ENCODE measurements around the gene KANTR.

Gene KANTR

GRCh38 chrX:53128097-53128749 lies 34.3 kb downstream of the KANTR start:
- Histone ChIP-seq H3K4me3 (ENCODE audit: low read depth, low read length) (no peak overlapping the region), H3K36me3 (no peaks in the 10 kb centered on the region), H3K4me1 (no peaks in the 10 kb centered on the region), H3K27me3 (no peaks in the 10 kb centered on the region), H3K9me3 (no peaks in the 10 kb centered on the region)
- no peak for TF ChIP-seq CTCF (IDR thresholded peaks at IDR 0.05; ENCODE audit: low read depth, low read length)
- no peak for DNase-seq

GRCh38 chrX:53133400-53133799 lies 39.5 kb downstream of the KANTR start:
- Histone ChIP-seq H3K36me3 (no peaks in the 10 kb centered on the region), H3K27me3 (no peaks in the 10 kb centered on the region), H3K4me1 (no peaks in the 10 kb centered on the region), H3K9me3 (no peaks in the 10 kb centered on the region), H3K4me3 (ENCODE audit: low read depth, low read length) (no peak overlapping the region)
- no peak for DNase-seq
- TF ChIP-seq CTCF (IDR thresholded peaks at IDR 0.05; ENCODE audit: low read depth, low read length): no peak

DNA sequence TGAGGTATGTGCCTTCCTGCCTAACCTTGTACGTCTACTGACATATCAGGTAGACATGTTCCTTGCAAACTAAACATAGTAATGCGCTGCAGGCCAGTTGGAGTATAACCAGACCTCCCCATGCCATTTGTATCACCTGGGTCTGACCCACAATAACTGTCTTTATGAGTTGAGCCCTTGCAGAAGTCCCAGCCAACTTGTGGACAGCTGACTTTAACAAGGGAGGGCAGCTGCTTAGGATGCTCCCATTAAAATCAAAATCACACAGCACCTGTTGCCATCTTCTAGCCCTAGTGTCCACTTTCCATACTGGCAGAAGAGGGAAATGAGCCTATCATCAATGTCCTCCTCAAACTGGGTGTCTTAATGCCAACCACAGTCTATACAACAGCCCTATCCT lies 41.6 kb downstream of the KANTR start:
- Histone ChIP-seq H3K27me3 (no peaks in the 10 kb centered on the region), H3K4me1 (no peaks in the 10 kb centered on the region), H3K36me3 (no peaks in the 10 kb centered on the region), H3K9me3 (no peaks in the 10 kb centered on the region), H3K4me3 (ENCODE audit: low read depth, low read length) (no peak overlapping the region)
- no peak for TF ChIP-seq CTCF (IDR thresholded peaks at IDR 0.05; ENCODE audit: low read depth, low read length)
- no peak for DNase-seq

GRCh38 chrX:53153581-53153980 lies 59.6 kb downstream of the KANTR start:
- no peak for TF ChIP-seq CTCF (IDR thresholded peaks at IDR 0.05; ENCODE audit: low read depth, low read length)
- no peaks in the 10 kb centered on the region for H3K36me3 ChIP-seq
- H3K4me1 ChIP-seq: no peaks in the 10 kb centered on the region
- H3K9me3 ChIP-seq: no peaks in the 10 kb centered on the region
- no peak overlapping the region for H3K4me3 ChIP-seq (ENCODE audit: low read depth, low read length)
- no peaks in the 10 kb centered on the region for H3K27me3 ChIP-seq
- no peak for DNase-seq

GRCh38 chrX:53155512-53156206 lies 61.7 kb downstream of the KANTR start:
- Histone ChIP-seq H3K4me1 (no peaks in the 10 kb centered on the region), H3K9me3 (no peaks in the 10 kb centered on the region), H3K4me3 (ENCODE audit: low read depth, low read length) (no peak overlapping the region), H3K27me3 (no peaks in the 10 kb centered on the region), H3K36me3 (no peaks in the 10 kb centered on the region)
- TF ChIP-seq CTCF (IDR thresholded peaks at IDR 0.05; ENCODE audit: low read depth, low read length): no peak
- no peak for DNase-seq

GRCh38 chrX:53156207-53156596 lies 62.3 kb downstream of the KANTR start:
- Histone ChIP-seq H3K36me3 (no peaks in the 10 kb centered on the region), H3K4me3 (ENCODE audit: low read depth, low read length) (no peak overlapping the region), H3K4me1 (no peaks in the 10 kb centered on the region), H3K27me3 (no peaks in the 10 kb centered on the region), H3K9me3 (no peaks in the 10 kb centered on the region)
- no peak for DNase-seq
- no peak for TF ChIP-seq CTCF (IDR thresholded peaks at IDR 0.05; ENCODE audit: low read depth, low read length)

All from BE2C (cell line).